ENCODE measurements around the gene POLR3K.

- TF ChIP-seq TAF1 (IDR thresholded peaks at IDR 0.05; ENCODE audit: borderline replicate concordance, low read depth, low read length) (no peak), POLR2A (IDR thresholded peaks at IDR 0.05; ENCODE audit: low read depth, low read length) (no peak)
Observed at GRCh38 chr16:41439-42068, 11.9 kb downstream of the POLR3K start.

Measured in GM12892 (cell line).